Effector CD4-positive, alpha-beta T cell (primary cell): ENCODE data around the gene APOC4. TPM values are rescaled to one million over a fixed set of nuclear protein-coding genes. Genes with fewer than 3 reads are reported as not detected.
"Not testable (repeated sequence)": the region's sequence is repeated elsewhere in the genome, so short reads cannot be mapped to it uniquely, and the experiment has no call there.

ENCODE experiments used
- DNase-seq: peaks from one replicate; pipeline ENCODE4 v3.0.0-alpha.2; 2020
- total RNA-seq: gene quantifications from one replicate; lab custom pipeline; 2026; lab: John Stamatoyannopoulos, UW

Gene APOC4, protein sequence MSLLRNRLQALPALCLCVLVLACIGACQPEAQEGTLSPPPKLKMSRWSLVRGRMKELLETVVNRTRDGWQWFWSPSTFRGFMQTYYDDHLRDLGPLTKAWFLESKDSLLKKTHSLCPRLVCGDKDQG
- total RNA-seq, result not detected

DNA sequence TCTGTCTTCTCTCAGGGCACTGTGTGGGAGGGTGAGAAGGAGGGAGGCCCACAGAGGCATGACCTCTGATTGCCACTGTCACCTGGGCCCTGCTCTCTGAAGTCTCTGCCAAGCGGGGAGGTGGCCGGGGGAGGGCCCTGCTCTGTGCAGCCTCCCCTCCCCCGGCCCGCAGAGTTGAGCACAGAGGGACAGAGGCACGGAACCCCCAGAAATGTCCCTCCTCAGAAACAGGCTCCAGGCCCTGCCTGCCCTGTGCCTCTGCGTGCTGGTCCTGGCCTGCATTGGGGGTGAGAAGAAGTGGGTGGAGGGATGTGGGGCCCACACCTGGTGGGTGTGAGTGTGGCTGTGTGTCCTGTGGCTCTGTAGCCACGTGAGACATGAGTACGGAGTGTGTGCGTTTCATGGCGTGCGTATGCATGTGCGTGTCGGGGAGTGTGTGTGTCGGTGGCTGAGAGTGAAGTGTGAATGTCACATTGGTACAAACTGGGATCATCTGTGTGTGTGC, at the start of gene APOC4:
TSS of gene APOC4 (plus strand) at position 171 of the 505 bp plus-strand sequence. CDS start at position 212, 41 bp downstream.
- DNase-seq, result no peak

DNA sequence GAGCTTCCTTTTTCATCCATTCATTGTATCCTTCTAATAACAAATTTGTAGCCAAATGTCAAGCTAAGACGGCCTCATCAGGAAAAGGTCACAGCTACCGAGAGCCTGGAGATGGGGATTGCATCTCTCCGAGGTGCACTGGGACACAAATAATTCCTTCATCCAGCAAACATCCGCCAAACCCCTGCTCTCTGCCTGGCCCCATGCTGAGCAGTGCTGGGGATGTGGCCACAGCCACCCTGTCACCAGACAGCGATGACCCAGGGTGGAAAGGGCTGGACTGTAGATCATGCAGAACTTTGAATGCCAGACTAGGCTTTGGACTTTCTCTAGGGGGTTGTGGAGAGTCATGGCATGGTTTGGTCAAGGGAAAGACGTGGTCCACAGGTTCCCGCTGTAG, 49.1 kb upstream of the APOC4 start:
- no peak for DNase-seq

DNA sequence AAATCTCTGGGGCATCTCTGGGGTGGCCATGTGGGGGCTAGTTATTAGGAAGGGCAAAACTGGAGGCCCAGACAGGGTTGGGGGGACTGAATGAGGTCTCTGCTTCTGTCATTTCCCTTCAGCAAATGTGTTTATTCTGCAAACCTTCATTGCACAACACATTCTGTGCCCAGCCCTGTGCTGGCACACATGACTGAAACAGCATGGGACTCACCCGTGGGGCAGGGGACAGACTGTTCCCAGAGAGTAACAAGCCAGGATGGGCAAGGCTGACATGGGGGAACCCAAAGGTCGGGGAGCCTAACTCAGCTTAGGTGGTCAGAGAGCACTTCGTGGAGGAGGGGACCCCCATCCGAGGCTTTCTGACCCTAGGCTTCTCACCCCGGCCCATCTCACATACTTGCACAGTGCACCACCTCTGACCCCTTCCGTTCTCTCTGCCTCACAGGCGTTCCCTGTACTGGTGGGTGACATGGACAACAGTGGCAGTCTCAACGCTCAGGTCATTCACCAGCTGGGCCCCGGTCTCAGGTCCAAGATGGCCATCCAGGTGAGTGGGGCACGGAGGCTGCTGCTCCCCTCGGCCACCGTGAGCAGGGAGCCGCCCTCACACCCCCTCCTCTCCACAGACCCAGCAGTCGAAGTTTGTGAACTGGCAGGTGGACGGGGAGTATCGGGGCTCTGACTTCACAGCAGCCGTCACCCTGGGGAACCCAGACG, 48.5 kb upstream of the APOC4 start:
- DNase-seq, result no peak

DNA sequence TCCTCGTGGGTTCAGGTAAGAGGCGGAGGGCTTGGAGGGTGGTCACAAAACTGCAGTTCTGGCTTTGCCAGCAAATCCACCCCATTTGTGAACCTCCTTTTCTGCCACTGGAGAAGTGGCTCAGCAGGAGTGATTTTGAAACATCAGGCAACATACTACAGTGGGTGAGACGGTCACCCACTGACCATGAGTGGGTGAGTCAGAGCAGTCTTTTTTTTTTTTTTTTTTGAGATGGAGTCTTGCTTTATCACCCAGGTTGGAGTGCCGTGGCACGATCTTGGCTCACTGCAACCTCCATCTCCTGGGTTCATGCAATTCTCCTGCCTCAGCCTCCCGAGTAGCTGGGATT, 48.0 kb upstream of the APOC4 start:
- DNase-seq, result no peak

DNA sequence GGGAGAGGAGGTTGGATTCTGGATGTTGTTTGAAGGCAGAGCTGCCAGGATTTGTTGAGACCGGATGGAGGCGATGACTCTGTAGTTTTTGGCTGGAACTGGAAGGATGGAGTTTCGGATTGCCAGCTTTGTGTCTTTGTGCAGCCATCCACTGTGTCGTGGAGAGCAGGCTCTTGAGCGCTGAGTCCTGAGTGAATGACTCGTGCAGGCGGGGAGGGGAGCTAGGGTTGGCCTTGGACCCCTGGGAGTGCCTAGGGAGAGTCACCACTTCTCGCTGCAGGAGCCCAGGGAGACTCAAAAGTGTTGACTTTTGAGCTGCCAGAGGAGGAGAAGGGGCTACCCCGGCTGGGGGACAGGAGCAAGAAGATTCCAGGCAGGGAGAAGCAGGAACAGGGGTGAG, 47.1 kb upstream of the APOC4 start:
- DNase-seq, result no peak

DNA sequence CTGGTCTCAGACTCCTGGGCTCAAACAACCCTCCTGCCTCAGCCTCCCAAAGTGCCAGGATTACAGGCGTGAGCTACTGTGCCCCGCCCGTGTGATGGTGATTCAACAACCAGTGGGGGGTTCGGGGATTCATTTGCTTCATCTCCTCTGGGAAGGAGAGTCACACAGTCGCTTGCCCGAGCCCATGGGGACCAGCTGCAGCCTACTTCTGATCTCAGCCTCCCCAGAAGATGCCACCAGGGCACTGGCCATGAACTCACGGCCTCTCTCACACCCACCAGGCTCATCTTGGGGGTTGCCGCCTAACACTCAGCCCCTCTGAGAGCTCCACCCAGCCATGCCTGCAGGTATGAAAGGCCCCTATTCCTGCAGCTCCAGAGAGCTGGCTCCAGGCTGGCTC, 44.2 kb upstream of the APOC4 start:
- no peak for DNase-seq

DNA sequence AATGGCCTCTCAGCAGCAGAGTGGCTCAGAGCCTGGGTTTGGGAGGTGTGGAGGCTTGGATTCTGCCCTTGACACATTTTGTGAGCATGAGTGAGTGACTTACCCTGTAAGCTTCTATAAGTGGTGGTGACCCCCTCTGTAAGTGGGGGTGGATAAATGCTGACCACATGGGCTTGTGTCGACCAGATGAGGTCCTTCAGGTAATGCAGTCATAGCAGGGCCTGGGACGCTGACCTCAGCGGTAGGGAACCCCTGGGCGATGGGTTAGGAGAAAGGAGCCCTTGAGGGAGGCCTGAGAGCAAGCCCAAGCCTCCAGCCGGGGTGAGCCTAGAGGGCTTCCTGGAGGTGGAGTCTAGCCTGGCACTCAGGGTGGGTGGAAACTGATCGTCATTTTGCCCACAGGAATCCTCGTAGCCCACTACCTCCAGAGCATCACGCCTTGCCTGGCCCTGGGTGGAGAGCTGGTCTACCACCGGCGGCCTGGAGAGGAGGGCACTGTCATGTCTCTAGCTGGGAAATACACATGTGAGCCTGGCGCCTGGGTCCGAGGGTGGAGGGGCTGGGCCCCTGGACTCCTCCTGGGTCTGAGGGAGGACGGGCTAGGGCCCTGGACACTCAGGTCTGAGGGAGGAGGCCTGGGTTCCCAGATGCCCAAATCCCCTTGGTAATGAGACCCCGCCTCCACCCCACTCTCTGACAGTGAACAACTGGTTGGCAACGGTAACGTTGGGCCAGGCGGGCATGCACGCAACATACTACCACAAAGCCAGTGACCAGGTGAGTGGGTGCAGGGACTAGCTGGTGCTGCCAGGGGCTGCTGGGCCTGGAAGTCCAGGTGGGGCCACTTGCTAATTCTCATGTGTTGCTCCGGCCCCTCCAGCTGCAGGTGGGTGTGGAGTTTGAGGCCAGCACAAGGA, 41.5 kb upstream of the APOC4 start:
- DNase-seq, result no peak

DNA sequence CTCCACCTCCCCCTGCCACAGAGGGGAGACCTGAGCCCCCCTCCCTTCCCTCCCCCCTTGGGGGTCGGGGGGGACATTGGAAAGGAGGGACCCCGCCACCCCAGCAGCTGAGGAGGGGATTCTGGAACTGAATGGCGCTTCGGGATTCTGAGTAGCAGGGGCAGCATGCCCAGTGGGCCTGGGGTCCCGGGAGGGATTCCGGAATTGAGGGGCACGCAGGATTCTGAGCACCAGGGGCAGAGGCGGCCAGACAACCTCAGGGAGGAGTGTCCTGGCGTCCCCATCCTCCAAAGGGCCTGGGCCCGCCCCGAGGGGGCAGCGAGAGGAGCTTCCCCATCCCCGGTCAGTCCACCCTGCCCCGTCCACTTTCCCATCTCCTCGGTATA, 38.8 kb upstream of the APOC4 start:
- DNase-seq, result no peak

DNA sequence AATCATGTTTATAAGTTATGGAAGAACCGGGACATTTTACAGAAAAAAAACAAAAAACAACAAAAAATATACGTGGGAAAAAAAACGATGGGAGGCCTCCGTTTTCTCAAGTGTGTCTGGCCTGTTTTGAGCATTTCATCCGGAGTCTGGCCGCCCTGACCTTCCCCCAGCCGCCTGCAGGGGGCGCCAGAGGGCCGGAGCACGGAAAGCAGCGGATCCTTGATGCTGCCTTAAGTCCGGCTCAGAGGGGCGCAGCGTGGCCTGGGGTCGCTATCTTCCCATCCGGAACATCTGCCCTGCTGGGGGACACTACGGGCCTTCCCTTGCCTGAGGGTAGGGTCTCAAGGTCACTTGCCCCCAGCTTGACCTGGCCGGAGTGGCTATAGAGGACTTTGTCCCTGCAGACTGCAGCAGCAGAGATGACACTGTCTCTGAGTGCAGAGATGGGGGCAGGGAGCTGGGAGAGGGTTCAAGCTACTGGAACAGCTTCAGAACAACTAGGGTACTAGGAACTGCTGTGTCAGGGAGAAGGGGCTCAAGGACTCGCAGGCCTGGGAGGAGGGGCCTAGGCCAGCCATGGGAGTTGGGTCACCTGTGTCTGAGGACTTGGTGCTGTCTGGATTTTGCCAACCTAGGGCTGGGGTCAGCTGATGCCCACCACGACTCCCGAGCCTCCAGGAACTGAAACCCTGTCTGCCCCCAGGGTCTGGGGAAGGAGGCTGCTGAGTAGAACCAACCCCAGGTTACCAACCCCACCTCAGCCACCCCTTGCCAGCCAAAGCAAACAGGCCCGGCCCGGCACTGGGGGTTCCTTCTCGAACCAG, 38.2 kb upstream of the APOC4 start:
- DNase-seq, result peak; percentile 68

DNA sequence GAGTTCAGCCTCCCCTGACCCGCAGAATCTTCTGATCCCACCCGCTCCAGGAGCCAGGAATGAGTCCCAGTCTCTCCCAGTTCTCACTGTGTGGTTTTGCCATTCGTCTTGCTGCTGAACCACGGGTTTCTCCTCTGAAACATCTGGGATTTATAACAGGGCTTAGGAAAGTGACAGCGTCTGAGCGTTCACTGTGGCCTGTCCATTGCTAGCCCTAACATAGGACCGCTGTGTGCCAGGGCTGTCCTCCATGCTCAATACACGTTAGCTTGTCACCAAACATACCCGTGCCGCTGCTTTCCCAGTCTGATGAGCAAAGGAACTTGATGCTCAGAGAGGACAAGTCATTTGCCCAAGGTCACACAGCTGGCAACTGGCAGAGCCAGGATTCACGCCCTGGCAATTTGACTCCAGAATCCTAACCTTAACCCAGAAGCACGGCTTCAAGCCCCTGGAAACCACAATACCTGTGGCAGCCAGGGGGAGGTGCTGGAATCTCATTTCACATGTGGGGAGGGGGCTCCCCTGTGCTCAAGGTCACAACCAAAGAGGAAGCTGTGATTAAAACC, 37.5 kb upstream of the APOC4 start:
- no peak for DNase-seq

DNA sequence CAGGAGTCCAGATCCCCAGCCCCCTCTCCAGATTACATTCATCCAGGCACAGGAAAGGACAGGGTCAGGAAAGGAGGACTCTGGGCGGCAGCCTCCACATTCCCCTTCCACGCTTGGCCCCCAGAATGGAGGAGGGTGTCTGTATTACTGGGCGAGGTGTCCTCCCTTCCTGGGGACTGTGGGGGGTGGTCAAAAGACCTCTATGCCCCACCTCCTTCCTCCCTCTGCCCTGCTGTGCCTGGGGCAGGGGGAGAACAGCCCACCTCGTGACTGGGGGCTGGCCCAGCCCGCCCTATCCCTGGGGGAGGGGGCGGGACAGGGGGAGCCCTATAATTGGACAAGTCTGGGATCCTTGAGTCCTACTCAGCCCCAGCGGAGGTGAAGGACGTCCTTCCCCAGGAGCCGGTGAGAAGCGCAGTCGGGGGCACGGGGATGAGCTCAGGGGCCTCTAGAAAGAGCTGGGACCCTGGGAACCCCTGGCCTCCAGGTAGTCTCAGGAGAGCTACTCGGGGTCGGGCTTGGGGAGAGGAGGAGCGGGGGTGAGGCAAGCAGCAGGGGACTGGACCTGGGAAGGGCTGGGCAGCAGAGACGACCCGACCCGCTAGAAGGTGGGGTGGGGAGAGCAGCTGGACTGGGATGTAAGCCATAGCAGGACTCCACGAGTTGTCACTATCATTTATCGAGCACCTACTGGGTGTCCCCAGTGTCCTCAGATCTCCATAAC, 36.4 kb upstream of the APOC4 start, which contains the start of gene APOE:
TSS of gene APOE (plus strand) at position 360 of the 724 bp plus-strand sequence. CDS start 829 bp downstream, outside the sequence.
- no peak for DNase-seq

DNA sequence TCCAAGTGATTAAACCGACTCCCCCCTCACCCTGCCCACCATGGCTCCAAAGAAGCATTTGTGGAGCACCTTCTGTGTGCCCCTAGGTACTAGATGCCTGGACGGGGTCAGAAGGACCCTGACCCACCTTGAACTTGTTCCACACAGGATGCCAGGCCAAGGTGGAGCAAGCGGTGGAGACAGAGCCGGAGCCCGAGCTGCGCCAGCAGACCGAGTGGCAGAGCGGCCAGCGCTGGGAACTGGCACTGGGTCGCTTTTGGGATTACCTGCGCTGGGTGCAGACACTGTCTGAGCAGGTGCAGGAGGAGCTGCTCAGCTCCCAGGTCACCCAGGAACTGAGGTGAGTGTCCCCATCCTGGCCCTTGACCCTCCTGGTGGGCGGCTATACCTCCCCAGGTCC, 34.4 kb upstream of the APOC4 start:
- no peak for DNase-seq

DNA sequence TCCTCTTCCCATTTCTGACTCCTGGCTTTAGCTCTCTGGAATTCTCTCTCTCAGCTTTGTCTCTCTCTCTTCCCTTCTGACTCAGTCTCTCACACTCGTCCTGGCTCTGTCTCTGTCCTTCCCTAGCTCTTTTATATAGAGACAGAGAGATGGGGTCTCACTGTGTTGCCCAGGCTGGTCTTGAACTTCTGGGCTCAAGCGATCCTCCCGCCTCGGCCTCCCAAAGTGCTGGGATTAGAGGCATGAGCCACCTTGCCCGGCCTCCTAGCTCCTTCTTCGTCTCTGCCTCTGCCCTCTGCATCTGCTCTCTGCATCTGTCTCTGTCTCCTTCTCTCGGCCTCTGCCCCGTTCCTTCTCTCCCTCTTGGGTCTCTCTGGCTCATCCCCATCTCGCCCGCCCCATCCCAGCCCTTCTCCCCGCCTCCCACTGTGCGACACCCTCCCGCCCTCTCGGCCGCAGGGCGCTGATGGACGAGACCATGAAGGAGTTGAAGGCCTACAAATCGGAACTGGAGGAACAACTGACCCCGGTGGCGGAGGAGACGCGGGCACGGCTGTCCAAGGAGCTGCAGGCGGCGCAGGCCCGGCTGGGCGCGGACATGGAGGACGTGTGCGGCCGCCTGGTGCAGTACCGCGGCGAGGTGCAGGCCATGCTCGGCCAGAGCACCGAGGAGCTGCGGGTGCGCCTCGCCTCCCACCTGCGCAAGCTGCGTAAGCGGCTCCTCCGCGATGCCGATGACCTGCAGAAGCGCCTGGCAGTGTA, 33.8 kb upstream of the APOC4 start:
- no peak for DNase-seq

DNA sequence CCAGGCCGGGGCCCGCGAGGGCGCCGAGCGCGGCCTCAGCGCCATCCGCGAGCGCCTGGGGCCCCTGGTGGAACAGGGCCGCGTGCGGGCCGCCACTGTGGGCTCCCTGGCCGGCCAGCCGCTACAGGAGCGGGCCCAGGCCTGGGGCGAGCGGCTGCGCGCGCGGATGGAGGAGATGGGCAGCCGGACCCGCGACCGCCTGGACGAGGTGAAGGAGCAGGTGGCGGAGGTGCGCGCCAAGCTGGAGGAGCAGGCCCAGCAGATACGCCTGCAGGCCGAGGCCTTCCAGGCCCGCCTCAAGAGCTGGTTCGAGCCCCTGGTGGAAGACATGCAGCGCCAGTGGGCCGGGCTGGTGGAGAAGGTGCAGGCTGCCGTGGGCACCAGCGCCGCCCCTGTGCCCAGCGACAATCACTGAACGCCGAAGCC, 33.2 kb upstream of the APOC4 start:
- no peak for DNase-seq

DNA sequence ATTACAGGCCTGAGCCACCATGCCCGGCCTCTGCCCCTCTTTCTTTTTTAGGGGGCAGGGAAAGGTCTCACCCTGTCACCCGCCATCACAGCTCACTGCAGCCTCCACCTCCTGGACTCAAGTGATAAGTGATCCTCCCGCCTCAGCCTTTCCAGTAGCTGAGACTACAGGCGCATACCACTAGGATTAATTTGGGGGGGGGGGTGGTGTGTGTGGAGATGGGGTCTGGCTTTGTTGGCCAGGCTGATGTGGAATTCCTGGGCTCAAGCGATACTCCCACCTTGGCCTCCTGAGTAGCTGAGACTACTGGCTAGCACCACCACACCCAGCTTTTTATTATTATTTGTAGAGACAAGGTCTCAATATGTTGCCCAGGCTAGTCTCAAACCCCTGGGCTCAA, 32.3 kb upstream of the APOC4 start:
- no peak for DNase-seq

DNA sequence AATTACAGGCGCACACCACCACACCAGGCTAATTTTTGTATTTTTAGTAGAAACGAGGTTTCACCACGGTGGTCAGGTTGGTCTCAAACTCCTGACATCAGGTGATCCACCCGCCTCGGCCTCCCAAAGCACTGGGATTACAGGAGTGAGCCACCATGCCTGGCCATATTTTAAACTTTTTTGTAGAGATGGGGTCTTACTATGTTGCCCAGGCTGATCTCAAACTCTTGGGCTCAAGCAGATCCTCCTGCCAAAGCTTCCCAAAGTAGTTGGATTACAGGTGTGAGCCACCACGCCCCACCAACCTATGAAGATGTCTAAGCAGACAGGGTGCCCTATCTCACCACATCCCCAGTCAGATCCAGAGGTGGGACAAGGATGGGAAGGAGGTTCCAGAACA, 30.1 kb upstream of the APOC4 start:
- not testable (repeated sequence) for DNase-seq

DNA sequence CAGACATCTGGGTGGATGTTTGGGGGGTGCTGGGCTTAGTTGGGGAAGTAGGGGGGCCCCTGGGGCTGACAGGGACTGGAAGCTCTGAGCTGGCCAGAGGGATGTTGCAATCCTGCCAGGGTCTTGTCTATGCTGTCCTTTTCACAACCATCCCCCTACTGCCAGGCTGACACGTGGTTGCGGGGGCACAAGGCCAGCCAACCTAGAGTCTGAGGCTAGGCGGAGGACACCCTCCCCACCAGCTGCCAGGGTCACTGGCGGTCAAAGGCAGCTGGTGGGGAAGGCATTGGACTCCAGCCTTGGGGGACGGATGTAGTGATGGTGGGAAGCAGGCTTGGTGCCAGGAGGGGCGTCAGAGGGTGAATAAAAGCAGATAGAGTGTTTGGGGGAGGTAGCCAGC, 29.2 kb upstream of the APOC4 start:
- no peak for DNase-seq

DNA sequence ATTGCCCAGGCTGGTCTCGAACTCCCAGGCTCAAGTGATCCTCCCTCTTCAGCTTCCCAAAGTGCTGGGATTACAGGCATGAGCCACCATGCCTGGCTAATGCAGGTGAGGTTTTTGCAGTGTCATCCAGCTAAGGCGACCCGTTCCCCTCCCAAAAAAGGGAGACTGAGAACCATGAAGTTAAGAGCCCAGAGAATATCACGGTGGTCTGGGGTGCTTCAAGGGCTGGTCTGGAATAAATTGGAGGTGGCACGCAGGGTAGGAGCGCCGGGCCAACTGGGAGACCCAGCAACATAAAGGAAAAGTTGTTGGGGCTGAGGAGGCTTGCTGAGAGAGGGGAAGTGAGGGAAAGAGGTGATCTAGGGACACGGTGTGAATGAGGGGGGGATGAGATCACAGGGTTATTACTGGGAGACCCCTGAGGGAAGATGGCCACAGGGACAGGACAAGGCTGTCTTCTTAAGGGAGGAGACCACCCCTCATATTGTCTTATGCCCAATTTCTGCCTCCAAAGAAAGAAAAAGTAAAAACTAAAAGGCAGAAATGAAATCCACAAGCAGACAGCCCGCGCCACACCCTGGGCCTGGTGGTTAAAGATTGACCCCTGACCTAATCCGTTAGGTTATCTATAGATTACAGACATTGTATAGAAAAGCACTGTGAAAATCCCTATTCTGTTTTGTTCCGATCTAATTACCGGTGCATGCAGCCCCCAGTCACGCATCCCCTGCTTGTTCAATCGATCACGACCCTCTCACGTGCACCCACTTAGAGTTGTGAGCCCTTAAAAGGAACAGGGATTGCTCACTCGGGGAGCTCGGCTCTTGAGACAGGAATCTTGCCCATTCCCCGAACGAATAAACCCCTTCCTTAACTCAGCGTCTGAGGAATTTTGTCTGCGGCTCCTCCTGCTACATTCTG, 28.3 kb upstream of the APOC4 start:
- DNase-seq, result not testable (repeated sequence)

DNA sequence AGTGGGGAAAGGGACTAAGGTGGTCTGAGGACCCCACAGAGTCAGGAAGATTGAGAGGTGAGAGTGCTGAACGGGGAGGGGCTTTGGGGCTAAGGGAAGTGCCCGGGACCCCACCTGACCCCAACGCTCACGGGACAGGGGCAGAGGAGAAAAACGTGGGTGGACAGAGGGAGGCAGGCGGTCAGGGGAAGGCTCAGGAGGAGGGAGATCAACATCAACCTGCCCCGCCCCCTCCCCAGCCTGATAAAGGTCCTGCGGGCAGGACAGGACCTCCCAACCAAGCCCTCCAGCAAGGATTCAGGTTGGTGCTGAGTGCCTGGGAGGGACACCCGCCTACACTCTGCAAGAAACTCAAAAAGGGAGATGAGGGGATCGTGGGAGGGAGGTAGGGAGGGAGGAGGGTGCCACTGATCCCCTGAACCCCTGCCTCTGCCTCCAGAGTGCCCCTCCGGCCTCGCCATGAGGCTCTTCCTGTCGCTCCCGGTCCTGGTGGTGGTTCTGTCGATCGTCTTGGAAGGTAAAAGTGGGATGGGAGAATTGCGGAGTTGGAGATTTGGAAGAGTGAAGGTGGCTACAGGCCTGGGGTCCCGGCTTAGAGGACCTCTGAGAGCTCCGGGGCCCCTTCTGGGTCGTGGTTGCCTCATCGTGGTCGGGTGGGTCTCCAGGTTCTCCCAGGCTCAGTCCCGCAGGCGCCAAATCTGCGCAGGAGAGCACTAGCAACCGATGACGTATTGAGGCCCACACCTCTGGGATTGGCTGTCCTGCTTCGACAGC, 27.4 kb upstream of the APOC4 start, which contains the start of gene APOC1:
TSS of gene APOC1 (plus strand) at position 176 of the 774 bp plus-strand sequence. CDS start at position 460, 284 bp downstream.
- DNase-seq, result peak; percentile 63
